GM19452 (cell line): ENCODE results near the gene PLPP1.

Source experiments
- ATAC-seq: cut with Tn5 transposase; IDR thresholded peaks from one replicate; pipeline ENCODE4 v1.9.1; 2021; ENCODE audit not compliant: unreplicated experiment

Gene PLPP1

GRCh38 chr5:55415071-55415470 is 119.7 kb downstream of the PLPP1 start:
- ATAC-seq = no peak

GRCh38 chr5:55413644-55414043 is 121.1 kb downstream of the PLPP1 start:
- no peak for ATAC-seq

GRCh38 chr5:55411876-55412275 is 122.9 kb downstream of the PLPP1 start:
- no peak for ATAC-seq

GRCh38 chr5:55410845-55411244 is 123.9 kb downstream of the PLPP1 start:
- no peak for ATAC-seq

GRCh38 chr5:55409775-55410174 is 125.0 kb downstream of the PLPP1 start:
- no peak for ATAC-seq

GRCh38 chr5:55407984-55408383 is 126.8 kb downstream of the PLPP1 start:
- ATAC-seq = no peak

GRCh38 chr5:55407059-55407684 is 127.6 kb downstream of the PLPP1 start:
- ATAC-seq = no peak

- ATAC-seq = no peak
Observed at GRCh38 chr5:55406292-55406691, 128.5 kb downstream of the PLPP1 start.

- ATAC-seq = no peak
Observed at GRCh38 chr5:55402199-55402598, 132.6 kb downstream of the PLPP1 start.

GRCh38 chr5:55393501-55394175 is 141.1 kb downstream of the PLPP1 start:
- ATAC-seq = no peak

- no peak for ATAC-seq
Observed at GRCh38 chr5:55392669-55393068, 142.1 kb downstream of the PLPP1 start.

- no peak for ATAC-seq
Observed at GRCh38 chr5:55391707-55392106, 143.1 kb downstream of the PLPP1 start.

GRCh38 chr5:55387865-55388264 is 146.9 kb downstream of the PLPP1 start:
- ATAC-seq = no peak

GRCh38 chr5:55386356-55386755 is 148.4 kb downstream of the PLPP1 start:
- no peak for ATAC-seq

GRCh38 chr5:55385846-55386245 is 148.9 kb downstream of the PLPP1 start:
- no peak for ATAC-seq

- no peak for ATAC-seq
Observed at GRCh38 chr5:55385227-55385626, 149.5 kb downstream of the PLPP1 start.

GRCh38 chr5:55384072-55384471 is 150.7 kb downstream of the PLPP1 start:
- ATAC-seq = no peak

GRCh38 chr5:55383254-55383653 is 151.5 kb downstream of the PLPP1 start:
- no peak for ATAC-seq

- ATAC-seq = no peak
Observed at GRCh38 chr5:55377810-55378209, 157.0 kb downstream of the PLPP1 start.
